Measurements from ENCODE around the gene GNA12.

Gene GNA12

GRCh38 chr7:2807845-2808772 is 36.0 kb downstream of the GNA12 start:
- TF ChIP-seq RAD21 (IDR thresholded peaks at IDR 0.05; ENCODE audit: low read depth) (no peak), CEBPB (IDR thresholded peaks at IDR 0.05) (no peak), EGR1 (IDR thresholded peaks at IDR 0.05) (no peak), TAF1 (IDR thresholded peaks at IDR 0.05; ENCODE audit: low read depth) (no peak), REST (IDR thresholded peaks at IDR 0.05; ENCODE audit: low read depth) (no peak), TEAD4 (IDR thresholded peaks at IDR 0.05) (no peak), TCF12 (IDR thresholded peaks at IDR 0.05; ENCODE audit: low read depth) (no peak), NFIC (IDR thresholded peaks at IDR 0.05) (no peak), CREB1 (IDR thresholded peaks at IDR 0.05; ENCODE audit: low read depth) (no peak), YY1 (IDR thresholded peaks at IDR 0.05; ENCODE audit: low read depth) (no peak), EP300 (IDR thresholded peaks at IDR 0.05; ENCODE audit: borderline replicate concordance) (no peak), ZBTB7A (IDR thresholded peaks at IDR 0.05; ENCODE audit: low read depth) (no peak), FOXM1 (IDR thresholded peaks at IDR 0.05; ENCODE audit: borderline replicate concordance, low read depth) (no peak)
- TF ChIP-seq, protein P1, sequence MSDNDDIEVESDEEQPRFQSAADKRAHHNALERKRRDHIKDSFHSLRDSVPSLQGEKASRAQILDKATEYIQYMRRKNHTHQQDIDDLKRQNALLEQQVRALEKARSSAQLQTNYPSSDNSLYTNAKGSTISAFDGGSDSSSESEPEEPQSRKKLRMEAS (IDR thresholded peaks at IDR 0.05): no peak
- TF ChIP-seq, protein P2, sequence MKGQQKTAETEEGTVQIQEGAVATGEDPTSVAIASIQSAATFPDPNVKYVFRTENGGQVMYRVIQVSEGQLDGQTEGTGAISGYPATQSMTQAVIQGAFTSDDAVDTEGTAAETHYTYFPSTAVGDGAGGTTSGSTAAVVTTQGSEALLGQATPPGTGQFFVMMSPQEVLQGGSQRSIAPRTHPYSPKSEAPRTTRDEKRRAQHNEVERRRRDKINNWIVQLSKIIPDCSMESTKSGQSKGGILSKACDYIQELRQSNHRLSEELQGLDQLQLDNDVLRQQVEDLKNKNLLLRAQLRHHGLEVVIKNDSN (IDR thresholded peaks at IDR 0.05): no peak

DNA sequence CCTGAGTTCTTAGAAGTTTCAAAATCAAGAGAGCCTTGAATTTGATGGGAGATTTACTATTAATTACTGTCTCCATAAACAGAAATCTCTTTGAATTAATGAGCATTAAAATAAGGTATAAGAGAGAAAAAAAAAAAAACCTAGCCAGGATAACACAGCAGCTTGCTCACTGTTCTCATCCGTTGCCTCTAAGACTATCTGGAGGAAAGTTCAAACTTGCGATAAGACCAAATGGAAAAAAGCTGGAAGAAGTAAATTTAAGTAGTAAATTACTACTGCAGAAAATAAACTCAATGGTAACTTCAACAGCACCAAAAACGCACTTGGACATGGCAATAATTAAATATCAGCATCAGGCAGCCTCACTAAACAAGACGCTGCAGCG is 36.7 kb downstream of the GNA12 start:
- TF ChIP-seq FOXM1 (IDR thresholded peaks at IDR 0.05; ENCODE audit: borderline replicate concordance, low read depth) (no peak), REST (IDR thresholded peaks at IDR 0.05; ENCODE audit: low read depth) (no peak), TEAD4 (IDR thresholded peaks at IDR 0.05) (no peak), CEBPB (IDR thresholded peaks at IDR 0.05) (no peak), EGR1 (IDR thresholded peaks at IDR 0.05) (no peak), ZBTB7A (IDR thresholded peaks at IDR 0.05; ENCODE audit: low read depth) (no peak), TAF1 (IDR thresholded peaks at IDR 0.05; ENCODE audit: low read depth) (no peak), CREB1 (IDR thresholded peaks at IDR 0.05; ENCODE audit: low read depth) (no peak), TCF12 (IDR thresholded peaks at IDR 0.05; ENCODE audit: low read depth) (no peak), NFIC (IDR thresholded peaks at IDR 0.05) (no peak), EP300 (IDR thresholded peaks at IDR 0.05; ENCODE audit: borderline replicate concordance) (no peak), YY1 (IDR thresholded peaks at IDR 0.05; ENCODE audit: low read depth) (no peak), RAD21 (IDR thresholded peaks at IDR 0.05; ENCODE audit: low read depth) (no peak)
- TF ChIP-seq, protein P1 (IDR thresholded peaks at IDR 0.05): no peak
- TF ChIP-seq, protein P2 (IDR thresholded peaks at IDR 0.05): no peak

DNA sequence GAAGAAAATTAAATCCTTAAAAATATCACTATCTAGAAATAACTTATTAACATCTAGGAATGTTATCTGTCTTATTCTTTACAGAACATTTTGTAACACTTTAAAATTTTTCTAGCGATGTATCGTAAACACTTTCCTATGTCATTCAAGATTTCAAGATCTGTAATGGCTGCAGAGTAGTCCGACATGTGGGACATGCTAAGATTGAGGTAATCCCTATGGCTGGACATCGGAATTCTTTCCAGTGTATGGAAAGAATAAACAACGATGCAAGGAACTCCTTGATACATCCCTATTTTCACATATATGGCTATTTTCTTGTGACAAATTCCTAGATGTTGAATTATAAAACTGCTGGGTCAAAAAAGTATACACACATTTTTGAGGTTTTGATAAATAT is 37.5 kb downstream of the GNA12 start:
- TF ChIP-seq YY1 (IDR thresholded peaks at IDR 0.05; ENCODE audit: low read depth) (no peak), EGR1 (IDR thresholded peaks at IDR 0.05) (no peak), FOXM1 (IDR thresholded peaks at IDR 0.05; ENCODE audit: borderline replicate concordance, low read depth) (no peak), CEBPB (IDR thresholded peaks at IDR 0.05) (no peak), TEAD4 (IDR thresholded peaks at IDR 0.05) (no peak), TAF1 (IDR thresholded peaks at IDR 0.05; ENCODE audit: low read depth) (no peak), RAD21 (IDR thresholded peaks at IDR 0.05; ENCODE audit: low read depth) (no peak), CREB1 (IDR thresholded peaks at IDR 0.05; ENCODE audit: low read depth) (no peak), REST (IDR thresholded peaks at IDR 0.05; ENCODE audit: low read depth) (no peak), EP300 (IDR thresholded peaks at IDR 0.05; ENCODE audit: borderline replicate concordance) (no peak), ZBTB7A (IDR thresholded peaks at IDR 0.05; ENCODE audit: low read depth) (no peak), NFIC (IDR thresholded peaks at IDR 0.05) (no peak), TCF12 (IDR thresholded peaks at IDR 0.05; ENCODE audit: low read depth) (no peak)
- TF ChIP-seq, protein P1 (IDR thresholded peaks at IDR 0.05): no peak
- TF ChIP-seq, protein P2 (IDR thresholded peaks at IDR 0.05): no peak

Data from Ishikawa (cell line).